ENCODE results near the gene KAZALD1. TPM values are rescaled to one million over a fixed set of nuclear protein-coding genes. Genes with fewer than 3 reads are reported as not detected.

The KAZALD1 gene
- total RNA-seq, 1 experiment from 2014 or later, result 31.3 TPM

GRCh38 chr10:101046332-101047238 lies 15.2 kb upstream of the KAZALD1 start:
- DNase-seq (ENCODE audit: extremely low read depth, low read depth), result no peak

GRCh38 chr10:101047268-101047667 lies 14.5 kb upstream of the KAZALD1 start:
- DNase-seq (ENCODE audit: extremely low read depth, low read depth), result no peak

GRCh38 chr10:101047961-101048892 lies 13.6 kb upstream of the KAZALD1 start:
- no peak for DNase-seq (ENCODE audit: extremely low read depth, low read depth)

GRCh38 chr10:101050208-101051069 lies 11.3 kb upstream of the KAZALD1 start:
- no peak for DNase-seq (ENCODE audit: extremely low read depth, low read depth)

GRCh38 chr10:101052285-101052684 lies 9.5 kb upstream of the KAZALD1 start:
- no peak for DNase-seq (ENCODE audit: extremely low read depth, low read depth)

- DNase-seq (ENCODE audit: extremely low read depth, low read depth), result no peak
These were observed 8.3 kb upstream of the KAZALD1 start for GRCh38 chr10:101053516-101053915.

- DNase-seq (ENCODE audit: extremely low read depth, low read depth), result no peak
These were observed 7.4 kb upstream of the KAZALD1 start for GRCh38 chr10:101054351-101054750.

GRCh38 chr10:101054876-101055275 lies 6.9 kb upstream of the KAZALD1 start:
- DNase-seq (ENCODE audit: extremely low read depth, low read depth), result no peak

GRCh38 chr10:101055411-101055810 lies 6.4 kb upstream of the KAZALD1 start:
- DNase-seq (ENCODE audit: extremely low read depth, low read depth), result no peak

GRCh38 chr10:101056365-101057151 lies 5.2 kb upstream of the KAZALD1 start:
- DNase-seq (ENCODE audit: extremely low read depth, low read depth), result no peak

GRCh38 chr10:101060036-101060950 lies 1.5 kb upstream of the KAZALD1 start:
- peak; percentile 98 for DNase-seq (ENCODE audit: extremely low read depth, low read depth)

- peak; percentile 95 for DNase-seq (ENCODE audit: extremely low read depth, low read depth)
These were observed 702 bp upstream of the KAZALD1 start for GRCh38 chr10:101060951-101061623.

- no peak for DNase-seq (ENCODE audit: extremely low read depth, low read depth)
These were observed 652 bp downstream of the KAZALD1 start for GRCh38 chr10:101062232-101063049.

- DNase-seq (ENCODE audit: extremely low read depth, low read depth), result no peak
These were observed 1.3 kb downstream of the KAZALD1 start for GRCh38 chr10:101063050-101063525.

- no peak for DNase-seq (ENCODE audit: extremely low read depth, low read depth)
These were observed 2.0 kb downstream of the KAZALD1 start for GRCh38 chr10:101063548-101064414.

GRCh38 chr10:101064415-101065030 lies 2.7 kb downstream of the KAZALD1 start:
- no peak for DNase-seq (ENCODE audit: extremely low read depth, low read depth)

Measured in NCI-H460 (cell line).